Thoracic aorta (tissue), 2 donors: Measurements from ENCODE around the gene HNMT. TPM values are rescaled to one million over a fixed set of nuclear protein-coding genes. Genes with fewer than 3 reads are reported as not detected.
"Not testable (repeated sequence)": the region's sequence is repeated elsewhere in the genome, so short reads cannot be mapped to it uniquely, and the experiment has no call there.

Experiments
- ATAC-seq: fragments of 150-250 bp; one replicate; pipeline ENCODE4 v1.8.0; 2017; ENCODE audit warnings: low read depth; ENCODE audit not compliant: insufficient number of reproducible peaks, low FRiP score
- DNase-seq: peaks from one replicate; pipeline ENCODE4 v3.0.0-alpha.2; 2020; ENCODE audit warnings: low spot score
- H3K27ac ChIP-seq, 2 donors: fragments of 200-600 bp; sonication (generic); 1 replicate in 1 of 2; 2 replicates in 1 of 2; pipeline ENCODE4 v1.5.1; 2016; ENCODE audit warnings: mild to moderate bottlenecking in 2 of 2, moderate library complexity in 2 of 2
- H3K27me3 ChIP-seq: fragments of 200-600 bp; sonication (generic); replicated peaks from 2 replicates; pipeline ENCODE4 v1.6.0; 2016; ENCODE audit warnings: mild to moderate bottlenecking; ENCODE audit not compliant: insufficient read depth
- H3K36me3 ChIP-seq: fragments of 200-600 bp; sonication (generic); one replicate; pipeline ENCODE4 v1.5.1; 2016
- H3K4me1 ChIP-seq, 2 donors: fragments of 200-600 bp; sonication (generic); 1 replicate in 1 of 2; 2 replicates in 1 of 2; pipeline versions ENCODE4 v1.5.1 to v1.6.0; 2016; ENCODE audit warnings: low read depth in 2 of 2, mild to moderate bottlenecking in 1 of 2; ENCODE audit not compliant: control insufficient read depth in 1 of 2
- H3K4me3 ChIP-seq: fragments of 200-600 bp; sonication (generic); 2 replicates; pipeline ENCODE4 v1.5.1; 2016; ENCODE audit warnings: mild to moderate bottlenecking
- H3K9me3 ChIP-seq: fragments of 200-600 bp; sonication (generic); 2 replicates; pipeline ENCODE4 v1.5.1; 2016
- total RNA-seq, 2 donors: library from RNA; depleted of rRNA; stranded (reverse); fragments of >200 nt; gene quantifications; one replicate each; pipeline versions ENCODE4 v1.1.0 to v1.2.3, GENCODE V29; 2016
- TF ChIP-seq, protein P1 (sequence below): fragments of 200-600 bp; sonication (generic); IDR thresholded peaks from one replicate; pipeline ENCODE4 v1.5.1; 2019; ENCODE audit warnings: antibody characterized with exemption

Gene HNMT
- total RNA-seq, 2 donors from 2014 or later: 57.0 to 67.2 TPM

DNA sequence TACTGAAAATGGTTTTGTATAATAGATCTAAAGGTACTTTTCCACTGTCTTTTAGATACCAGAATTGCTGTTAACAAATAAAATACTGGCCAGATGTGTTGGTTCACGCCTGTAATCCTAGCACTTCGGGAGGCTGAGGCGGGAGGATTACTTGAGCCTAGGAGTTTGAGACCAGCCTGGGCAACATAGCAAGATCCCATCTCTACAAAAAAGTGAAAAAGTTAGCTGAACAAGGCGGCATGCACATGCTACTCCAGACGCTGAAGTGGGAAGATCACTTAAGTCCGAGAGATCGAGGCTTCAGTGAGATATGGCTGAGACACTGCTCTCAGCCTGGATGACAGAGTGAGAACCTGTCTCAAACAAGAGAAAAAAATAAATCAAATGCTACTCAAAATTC is 2.8 kb downstream of the HNMT start:
- Histone ChIP-seq H3K4me1 (peaks cover 17 to 53% of the 10 kb centered on the region in 2 donors), H3K36me3 (peaks cover 4% of the 10 kb centered on the region), H3K27ac (peak overlapping the region; percentile 56 to 91), H3K9me3 (no peaks in the 10 kb centered on the region), H3K27me3 (no peaks in the 10 kb centered on the region), H3K4me3 (no peak overlapping the region)
- ATAC-seq: no peak
- TF ChIP-seq, protein P1, sequence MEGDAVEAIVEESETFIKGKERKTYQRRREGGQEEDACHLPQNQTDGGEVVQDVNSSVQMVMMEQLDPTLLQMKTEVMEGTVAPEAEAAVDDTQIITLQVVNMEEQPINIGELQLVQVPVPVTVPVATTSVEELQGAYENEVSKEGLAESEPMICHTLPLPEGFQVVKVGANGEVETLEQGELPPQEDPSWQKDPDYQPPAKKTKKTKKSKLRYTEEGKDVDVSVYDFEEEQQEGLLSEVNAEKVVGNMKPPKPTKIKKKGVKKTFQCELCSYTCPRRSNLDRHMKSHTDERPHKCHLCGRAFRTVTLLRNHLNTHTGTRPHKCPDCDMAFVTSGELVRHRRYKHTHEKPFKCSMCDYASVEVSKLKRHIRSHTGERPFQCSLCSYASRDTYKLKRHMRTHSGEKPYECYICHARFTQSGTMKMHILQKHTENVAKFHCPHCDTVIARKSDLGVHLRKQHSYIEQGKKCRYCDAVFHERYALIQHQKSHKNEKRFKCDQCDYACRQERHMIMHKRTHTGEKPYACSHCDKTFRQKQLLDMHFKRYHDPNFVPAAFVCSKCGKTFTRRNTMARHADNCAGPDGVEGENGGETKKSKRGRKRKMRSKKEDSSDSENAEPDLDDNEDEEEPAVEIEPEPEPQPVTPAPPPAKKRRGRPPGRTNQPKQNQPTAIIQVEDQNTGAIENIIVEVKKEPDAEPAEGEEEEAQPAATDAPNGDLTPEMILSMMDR: no peak
- no peak for DNase-seq

DNA sequence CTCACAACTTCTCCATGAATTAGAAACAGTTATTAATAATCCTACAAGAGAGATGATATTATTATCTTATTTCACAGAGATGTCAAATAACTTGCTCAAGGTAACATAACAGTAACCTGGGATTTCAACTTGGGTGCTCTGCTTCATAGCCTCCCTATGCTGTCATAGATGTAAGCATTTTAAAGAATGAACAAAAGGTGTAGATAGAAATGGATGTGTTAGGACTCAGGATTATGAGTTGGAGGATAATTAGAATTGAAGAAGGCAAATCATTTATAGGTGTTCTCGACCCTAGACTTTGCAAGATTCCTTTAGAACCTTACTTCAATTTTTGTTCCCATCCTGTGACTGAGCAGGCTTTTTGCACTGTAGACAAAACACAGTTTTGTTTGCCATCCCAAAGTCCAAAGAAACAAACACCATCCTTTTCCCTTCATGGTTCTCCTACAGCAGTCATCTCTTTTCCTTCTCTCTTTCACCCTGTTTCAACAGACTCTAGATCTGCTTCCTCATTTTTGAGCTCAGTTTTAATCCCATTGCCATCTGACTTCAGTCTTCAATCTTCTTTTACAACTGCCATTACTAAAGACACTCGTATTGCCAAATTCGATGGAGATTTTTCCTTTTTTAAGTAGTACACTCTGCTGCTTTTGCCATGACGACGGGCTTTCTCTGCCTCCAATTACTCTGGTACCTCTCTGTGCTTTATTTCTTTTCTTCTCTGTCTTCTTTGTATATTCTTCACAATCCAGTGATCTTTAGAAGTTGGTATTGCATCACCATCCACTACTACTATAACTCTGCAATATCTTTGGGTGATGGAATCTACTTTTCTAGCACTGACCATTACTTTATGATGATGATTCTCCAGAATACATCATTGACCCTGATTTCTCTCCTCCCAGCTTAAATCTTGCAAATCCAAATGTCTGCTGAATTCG is 4.5 kb downstream of the HNMT start:
- Histone ChIP-seq H3K27me3 (no peaks in the 10 kb centered on the region), H3K4me3 (peak overlapping the region; percentile 7), H3K36me3 (peaks cover 4% of the 10 kb centered on the region), H3K27ac (peak overlapping the region; percentile 56 to 65), H3K9me3 (no peaks in the 10 kb centered on the region), H3K4me1 (peaks cover 12 to 43% of the 10 kb centered on the region in 2 donors)
- DNase-seq: no peak
- TF ChIP-seq, protein P1: no peak
- ATAC-seq: no peak

GRCh38 chr2:137969418-137969765 is 5.1 kb downstream of the HNMT start:
- Histone ChIP-seq H3K4me3 (peak overlapping the region; percentile 6), H3K4me1 (peaks cover 11 to 41% of the 10 kb centered on the region in 2 donors), H3K27ac (peak overlapping the region; percentile 56 to 65), H3K9me3 (no peaks in the 10 kb centered on the region), H3K36me3 (peaks cover 4% of the 10 kb centered on the region), H3K27me3 (no peaks in the 10 kb centered on the region)
- TF ChIP-seq, protein P1: no peak
- ATAC-seq (peak; percentile 94), DNase-seq (peak; percentile 11)

GRCh38 chr2:137969876-137970275 is 5.6 kb downstream of the HNMT start:
- peak overlapping the region; percentile 50 to 56 for H3K27ac ChIP-seq
- H3K4me3 ChIP-seq: peak overlapping the region; percentile 6
- H3K27me3 ChIP-seq: no peaks in the 10 kb centered on the region
- H3K4me1 ChIP-seq: peaks cover 11 to 41% of the 10 kb centered on the region in 2 donors
- DNase-seq (no peak), ATAC-seq (no peak)
- peaks cover 4% of the 10 kb centered on the region for H3K36me3 ChIP-seq
- TF ChIP-seq, protein P1: no peak
- H3K9me3 ChIP-seq: no peaks in the 10 kb centered on the region

DNA sequence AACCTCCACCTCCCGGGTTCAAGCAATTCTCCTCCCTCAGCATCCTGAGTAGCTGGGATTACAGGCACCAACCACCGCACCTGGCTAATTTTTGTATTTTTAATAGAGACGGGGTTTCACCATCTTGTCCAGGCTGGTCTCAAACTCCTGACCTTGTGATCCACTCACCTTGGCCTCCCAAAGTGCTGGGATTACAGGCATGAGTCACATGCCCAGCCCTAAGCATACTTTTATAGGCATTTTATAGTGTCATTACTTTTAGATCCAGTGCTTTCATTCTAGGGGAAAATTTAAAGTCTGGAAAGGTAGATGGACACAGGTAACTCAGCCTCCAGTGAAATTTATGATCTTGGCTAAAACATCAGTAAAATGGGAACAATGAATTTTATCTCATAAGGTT is 7.0 kb downstream of the HNMT start:
- H3K27me3 ChIP-seq, H3K4me3 ChIP-seq, H3K27ac ChIP-seq, H3K36me3 ChIP-seq, H3K9me3 ChIP-seq, ATAC-seq, DNase-seq: not testable (repeated sequence)
- peaks cover 11 to 40% of the 10 kb centered on the region in 2 donors for H3K4me1 ChIP-seq
